Astrocyte of the cerebellum (primary cell): ENCODE results near the gene ZNF469.

Experiments
- DNase-seq: peaks from one replicate; pipeline ENCODE4 v3.0.0-alpha.2; 2011; ENCODE audit warnings: low read depth
- H3K4me3 ChIP-seq: 2 replicates; pipeline ENCODE4 v1.5.1; 2011; ENCODE audit warnings: mild to moderate bottlenecking, low read depth, low read length, moderate library complexity
- CTCF ChIP-seq: IDR thresholded peaks from 2 replicates; pipeline ENCODE4 v1.5.1; 2012; ENCODE audit warnings: low read length, low read depth, moderate library complexity, mild to moderate bottlenecking; ENCODE audit errors: missing control alignments
- in situ Hi-C: cut with HindIII; loops from 2 replicates; pipeline ENCODE4 v1.10.0; 2017; ENCODE audit warnings: low sequenced_read_pairs

ZNF469 gene

GRCh38 chr16:88347656-88348376, 34.9 kb upstream of the ZNF469 start:
- TF ChIP-seq CTCF: no peak
- no peak overlapping the region for H3K4me3 ChIP-seq
- in situ Hi-C loops: no loop called here
- DNase-seq: no peak

GRCh38 chr16:88348377-88349152, 34.2 kb upstream of the ZNF469 start:
- no peak for TF ChIP-seq CTCF
- in situ Hi-C loops: no loop called here
- H3K4me3 ChIP-seq: no peak overlapping the region
- DNase-seq: no peak

- TF ChIP-seq CTCF: no peak
- H3K4me3 ChIP-seq: no peak overlapping the region
- in situ Hi-C loops: no loop called here
- no peak for DNase-seq
Measured at GRCh38 chr16:88349153-88349902, 33.4 kb upstream of the ZNF469 start.

- no peak for DNase-seq
- in situ Hi-C loops: no loop called here
- TF ChIP-seq CTCF: no peak
Measured at GRCh38 chr16:88349903-88350900, 32.6 kb upstream of the ZNF469 start.

GRCh38 chr16:88350922-88351321, 31.8 kb upstream of the ZNF469 start:
- no peak overlapping the region for H3K4me3 ChIP-seq
- TF ChIP-seq CTCF: no peak
- DNase-seq: no peak
- in situ Hi-C loops: no loop called here

More at GRCh38 chr16:88349903-88350900, 32.6 kb upstream of the ZNF469 start:
- no peak overlapping the region for H3K4me3 ChIP-seq
